Activated T-helper 9 cell treated with anti-CD3 and anti-CD28 coated beads, Interleukin-2, amount 50 U/mL, for 16 hours (primary cell): ENCODE data around the gene SLC39A1.
"Not testable (repeated sequence)": the region's sequence is repeated elsewhere in the genome, so short reads cannot be mapped to it uniquely, and the experiment has no call there.

Experiments
- DNase-seq: peaks from one replicate; pipeline ENCODE4 v3.0.0-alpha.2; 2020; ENCODE audit warnings: low read depth

The SLC39A1 gene

GRCh38 chr1:153929981-153930948 is 33.1 kb downstream of the SLC39A1 start:
- no peak for DNase-seq

GRCh38 chr1:153929426-153929825 is 33.9 kb downstream of the SLC39A1 start:
- no peak for DNase-seq

DNA sequence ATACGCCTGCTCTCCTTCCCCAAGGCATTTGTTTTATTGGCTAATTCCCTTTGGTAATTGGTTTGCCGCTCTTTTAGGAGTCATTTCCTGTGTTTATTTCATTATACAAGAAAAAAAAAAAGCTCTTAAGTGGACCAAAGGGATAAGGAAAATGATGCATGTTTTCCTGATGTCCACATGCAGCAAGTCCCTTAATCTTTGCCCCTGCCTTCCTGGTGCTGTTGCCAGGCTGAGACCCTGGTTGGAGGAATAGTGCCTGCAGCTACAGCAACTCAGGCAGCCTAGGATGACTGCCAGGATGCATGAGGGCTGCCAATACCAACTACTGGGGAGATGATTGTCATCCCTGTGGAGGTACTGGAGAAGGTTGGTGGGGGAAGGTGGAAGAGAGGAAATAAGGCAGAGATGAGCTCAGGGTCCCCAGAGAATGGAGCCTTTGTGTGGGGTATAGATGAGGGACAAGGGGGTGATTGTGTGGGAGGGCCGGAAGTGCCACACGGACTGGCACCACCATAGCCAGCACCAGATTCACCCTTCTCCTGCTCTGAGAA is 34.5 kb downstream of the SLC39A1 start:
- no peak for DNase-seq

DNA sequence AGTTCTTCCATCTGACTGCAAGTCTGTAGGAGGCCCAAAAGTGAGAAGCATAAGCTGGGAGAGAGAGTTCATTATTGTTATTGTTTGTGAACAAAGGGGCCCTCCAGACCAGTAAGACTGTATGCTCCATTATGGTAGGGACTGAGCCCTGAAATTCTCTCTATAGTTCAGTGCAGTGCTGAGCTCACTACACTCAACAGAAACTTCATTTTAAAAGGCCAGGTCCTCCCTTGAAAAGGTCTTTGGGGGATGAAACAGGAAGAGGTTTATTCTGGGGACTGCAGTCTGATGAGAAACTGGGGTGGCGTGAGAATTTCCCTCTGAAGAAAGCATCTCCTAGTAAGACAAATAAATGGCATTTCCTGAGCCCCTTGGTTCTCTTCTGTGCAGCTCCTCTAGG is 35.1 kb downstream of the SLC39A1 start:
- no peak for DNase-seq

GRCh38 chr1:153926405-153926804 is 36.9 kb downstream of the SLC39A1 start:
- no peak for DNase-seq

- DNase-seq, result peak; percentile 96
These were observed 40.1 kb downstream of the SLC39A1 start, which contains the start of gene GATAD2B for GRCh38 chr1:153922972-153923925. GATAD2B (minus strand) TSS chr1:153922972; CDS start chr1:153828347, 94,625 bp downstream.

- DNase-seq, result no peak
These were observed 41.0 kb downstream of the SLC39A1 start for GRCh38 chr1:153922076-153922971.

GRCh38 chr1:153921803-153922075 is 41.6 kb downstream of the SLC39A1 start:
- DNase-seq, result no peak

- DNase-seq, result no peak
These were observed 42.1 kb downstream of the SLC39A1 start for GRCh38 chr1:153921080-153921802.

DNA sequence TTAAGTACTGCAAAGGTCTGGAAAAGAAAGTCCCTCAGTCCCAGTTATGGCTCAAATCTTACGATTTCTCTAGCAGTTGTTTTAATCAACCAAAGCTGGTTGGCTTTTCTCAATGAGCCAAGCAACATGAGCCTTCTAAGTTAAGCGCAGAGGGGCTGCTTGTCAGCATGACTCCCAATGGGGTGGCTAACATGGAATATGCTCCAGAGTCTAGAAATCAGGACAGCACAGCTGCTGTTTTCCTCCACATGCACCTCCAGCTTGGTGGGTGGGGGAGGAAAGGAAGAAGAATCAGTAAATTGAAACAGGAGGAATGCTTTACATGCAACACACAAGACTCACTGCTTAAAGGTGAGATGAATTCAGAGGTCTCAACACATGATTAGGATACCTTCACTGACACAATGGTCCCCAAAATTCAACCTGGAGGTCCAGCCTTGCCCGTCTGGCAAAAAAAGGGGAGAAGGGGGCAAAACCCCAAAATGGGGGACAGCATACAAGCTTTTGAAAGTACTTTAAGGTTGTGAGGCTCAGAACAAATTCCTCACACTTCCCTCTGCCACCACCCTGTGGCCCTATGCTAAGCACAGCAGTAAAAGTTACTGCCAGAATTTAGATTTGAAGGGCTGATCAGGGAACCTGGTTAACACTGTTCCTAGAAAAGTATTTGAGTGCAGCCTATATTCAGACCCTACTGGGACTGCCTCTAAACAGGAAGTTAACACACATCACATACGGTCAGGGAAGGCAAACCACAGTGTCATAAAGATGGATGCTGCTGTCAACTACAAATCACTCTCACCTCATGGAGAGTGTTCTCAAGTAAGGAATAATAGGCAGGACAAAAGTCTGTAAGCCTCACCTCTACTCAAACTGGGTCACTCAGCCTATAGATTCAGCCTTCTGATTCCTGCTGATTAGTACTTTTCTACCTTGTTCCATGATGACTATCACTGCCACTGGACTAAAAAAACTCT is 43.2 kb downstream of the SLC39A1 start:
- DNase-seq, result no peak

GRCh38 chr1:153916297-153916696 is 47.0 kb downstream of the SLC39A1 start:
- DNase-seq, result no peak

DNA sequence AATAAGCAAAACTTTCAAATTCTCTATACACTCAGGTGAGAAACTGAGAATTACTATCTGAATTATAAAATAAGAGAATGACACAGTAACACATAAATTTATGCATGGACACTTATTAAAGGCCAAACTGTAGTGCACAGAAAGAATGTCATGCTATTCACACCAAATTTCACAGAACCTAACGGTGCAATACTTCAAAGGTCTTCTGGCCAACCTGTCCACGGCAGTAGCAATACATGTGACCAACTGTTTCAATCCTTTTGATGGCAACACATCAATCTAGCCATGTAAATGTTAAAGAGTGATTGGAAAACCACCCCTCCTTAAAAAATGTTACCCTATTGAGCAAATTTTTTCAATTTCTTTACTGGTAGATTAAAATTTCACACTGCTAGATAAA is 51.0 kb downstream of the SLC39A1 start:
- no peak for DNase-seq

GRCh38 chr1:153910560-153910959 is 52.8 kb downstream of the SLC39A1 start:
- not testable (repeated sequence) for DNase-seq
